GM20000 (cell line): Measurements from ENCODE around the gene LAG3.
A peak's percentile ranks its signal among the peaks of the same experiment; 100 is the strongest.
"Not testable (repeated sequence)": the region's sequence is repeated elsewhere in the genome, so short reads cannot be mapped to it uniquely, and the experiment has no call there.

Experiments
- DNase-seq: peaks from one replicate; pipeline ENCODE4 v3.0.0; 2012; ENCODE audit warnings: low spot score
- CTCF ChIP-seq: IDR thresholded peaks from 2 replicates; pipeline ENCODE4 v1.5.1; 2012; ENCODE audit warnings: mild to moderate bottlenecking, control low read depth; ENCODE audit errors: extremely low read depth, missing control alignments

The LAG3 gene

DNA sequence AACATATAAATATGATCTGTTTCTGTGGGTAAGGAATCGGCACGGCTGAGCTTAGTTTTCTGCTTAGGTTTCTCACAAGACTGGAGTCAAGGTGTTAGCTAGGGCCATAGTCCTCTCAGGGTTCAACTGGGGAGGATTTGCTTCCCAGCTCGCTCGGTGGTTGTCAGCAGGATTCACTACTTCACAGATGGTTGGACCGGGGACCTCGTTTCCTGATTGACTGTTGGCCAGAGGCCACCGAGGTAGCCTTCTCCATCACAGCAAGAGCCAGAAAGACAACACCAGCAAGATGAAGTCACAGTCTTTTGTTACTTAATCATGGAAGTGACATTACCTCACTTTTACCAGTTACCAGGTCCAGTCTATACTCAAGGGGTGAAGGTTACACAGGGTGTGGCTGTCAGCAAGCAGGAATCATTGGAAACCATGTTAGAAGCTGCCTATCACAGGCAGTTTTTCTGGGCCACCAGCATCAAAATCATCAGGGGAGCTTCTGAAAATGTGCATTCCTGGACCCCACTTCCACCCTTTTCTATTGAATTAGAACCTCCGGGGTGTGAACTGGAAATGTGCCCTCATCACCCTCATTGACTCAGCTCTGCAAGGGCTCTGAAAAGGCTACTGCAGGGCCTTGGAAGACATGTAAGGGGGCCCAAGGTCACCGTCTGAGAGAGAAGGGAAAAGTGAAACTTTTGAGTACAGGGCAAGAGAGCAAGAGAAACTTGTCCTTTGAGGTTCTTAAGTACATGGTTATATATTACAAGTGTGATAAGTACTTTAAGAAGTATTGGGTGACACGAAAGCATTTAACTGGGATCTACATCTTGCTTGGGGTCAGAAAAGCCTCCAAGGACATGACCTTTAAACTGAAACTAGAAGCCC, 37.6 kb upstream of the LAG3 start:
- no peak for DNase-seq
- TF ChIP-seq CTCF: no peak

GRCh38 chr12:6735448-6736191, 36.7 kb upstream of the LAG3 start:
- peak; percentile 58 for DNase-seq
- peak; percentile 17 for TF ChIP-seq CTCF

DNA sequence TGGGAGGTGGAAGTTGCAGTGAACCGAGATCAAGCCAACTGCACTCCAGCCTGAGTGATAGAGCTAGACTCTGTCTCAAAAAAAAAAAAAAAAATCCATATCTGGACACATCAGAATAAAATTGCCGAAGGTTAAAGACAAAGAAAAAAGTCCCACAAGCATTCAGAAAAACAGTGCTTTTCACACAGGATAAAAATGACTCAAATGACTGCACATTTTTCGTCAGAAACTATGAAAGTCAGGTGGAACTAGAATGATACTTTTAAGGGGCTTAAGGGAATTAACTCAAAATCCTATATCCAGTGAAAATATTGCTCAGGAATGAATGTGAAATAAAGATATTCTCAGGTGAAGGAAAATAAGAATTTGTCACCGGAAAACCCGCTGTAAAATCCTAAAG, 35.6 kb upstream of the LAG3 start:
- no peak for DNase-seq
- no peak for TF ChIP-seq CTCF

DNA sequence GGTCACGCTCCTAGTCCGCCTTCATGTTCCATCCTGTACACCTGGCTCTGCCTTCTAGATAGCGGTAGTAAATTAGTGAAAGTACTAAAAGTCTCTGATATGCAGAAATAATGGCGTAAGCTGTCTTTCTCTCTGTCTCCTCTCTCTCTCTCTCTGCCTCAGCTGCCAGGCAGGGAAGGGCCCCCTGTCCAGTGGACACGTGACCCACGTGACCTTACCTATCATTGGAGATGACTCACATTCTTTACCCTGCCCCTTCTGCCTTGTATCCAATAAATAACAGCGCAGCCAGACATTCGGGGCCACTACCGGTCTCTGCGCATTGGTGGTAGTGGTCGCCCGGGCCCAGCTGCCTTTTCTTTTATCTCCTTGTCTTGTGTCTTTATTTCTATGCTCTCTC, 30.2 kb upstream of the LAG3 start:
- not testable (repeated sequence) for DNase-seq

- TF ChIP-seq CTCF: no peak
- no peak for DNase-seq
Observed at GRCh38 chr12:6742834-6743233, 29.5 kb upstream of the LAG3 start.

GRCh38 chr12:6743300-6743699, 29.0 kb upstream of the LAG3 start:
- DNase-seq: not testable (repeated sequence)

- no peak for TF ChIP-seq CTCF
- DNase-seq: no peak
Observed at GRCh38 chr12:6745741-6746525, 26.4 kb upstream of the LAG3 start.

DNA sequence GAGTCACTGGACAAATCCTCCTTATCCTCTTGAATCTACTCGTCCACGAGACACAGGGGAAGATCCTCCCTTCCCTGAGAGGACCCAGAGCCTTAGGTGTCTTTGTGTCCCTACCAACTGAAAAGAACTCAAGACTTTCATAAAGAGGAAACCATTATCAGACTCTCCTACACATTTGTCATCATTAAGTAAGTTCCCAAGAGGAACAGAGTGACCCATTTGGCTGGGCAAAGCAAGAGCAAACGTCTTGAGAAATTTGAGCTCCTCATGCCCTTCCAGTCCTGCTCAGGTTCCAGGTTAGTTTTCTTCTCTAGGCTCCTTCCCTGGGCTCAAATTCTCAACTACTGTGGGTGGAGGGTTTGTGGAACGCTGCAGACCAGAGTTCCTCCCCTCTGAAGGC, 25.1 kb upstream of the LAG3 start:
- no peak for DNase-seq
- TF ChIP-seq CTCF: no peak
